HG02981 (cell line): ENCODE data around the gene C5orf24.

Experiments
- ATAC-seq: cut with Tn5 transposase; IDR thresholded peaks from one replicate; pipeline ENCODE4 v1.9.1; 2021; ENCODE audit warnings: mild to moderate bottlenecking, moderate library complexity; ENCODE audit not compliant: unreplicated experiment

The C5orf24 gene

DNA sequence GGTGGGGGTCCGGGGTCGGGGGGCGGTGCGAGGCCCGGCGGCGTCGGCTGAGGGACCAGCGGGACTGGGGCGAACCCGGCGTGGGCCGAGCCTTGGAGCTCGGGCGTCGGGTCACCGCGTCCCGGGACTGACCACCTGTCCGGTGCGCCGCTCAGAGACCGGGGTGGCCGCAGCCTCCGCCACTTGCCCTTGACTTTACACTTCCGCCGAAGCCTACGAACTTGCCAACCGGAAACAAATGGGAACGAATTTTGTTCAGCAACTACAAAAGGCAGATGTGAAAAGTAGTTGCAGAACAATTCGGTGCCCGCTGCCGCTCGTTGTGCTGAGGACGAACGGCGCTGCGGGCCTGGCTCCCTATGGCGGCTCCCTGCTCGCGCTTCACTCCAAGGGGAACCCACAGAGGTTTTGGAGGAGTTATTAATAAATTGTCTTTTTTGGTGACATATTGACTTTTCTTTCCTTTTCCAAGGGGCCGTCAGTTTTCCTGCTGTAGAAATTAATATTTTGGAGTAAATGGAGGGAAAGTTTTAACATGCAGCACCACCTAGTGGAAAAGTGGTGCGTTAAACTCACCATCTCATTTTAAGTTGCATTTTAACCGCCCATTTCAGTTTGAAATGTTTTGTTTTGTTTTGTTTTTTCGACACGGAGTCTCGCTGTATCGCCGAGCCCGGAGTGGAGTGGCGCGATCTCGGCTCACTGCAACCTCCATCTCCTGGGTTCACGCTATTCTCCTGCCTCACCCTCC lies 59.7 kb downstream of the C5orf24 start:
- peak; percentile 26 for ATAC-seq

DNA sequence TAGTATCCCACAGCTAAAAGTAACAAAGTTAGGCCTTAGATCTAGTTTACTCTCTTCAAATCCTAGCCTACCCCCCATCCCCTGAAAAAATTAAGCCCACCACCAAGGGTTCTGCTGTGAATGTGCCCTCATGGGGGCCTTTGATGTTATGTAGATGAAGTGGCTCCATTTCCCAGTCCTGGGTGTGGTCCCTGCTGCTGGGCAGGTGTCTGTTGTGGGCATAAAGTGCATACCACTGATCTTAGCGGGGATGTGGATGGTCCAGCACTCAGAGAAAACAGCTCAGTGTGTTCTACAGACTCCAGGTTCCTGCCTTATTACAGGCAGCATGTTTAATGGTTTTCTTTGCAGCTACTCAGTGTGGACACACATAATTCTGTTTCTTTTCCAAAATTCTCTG lies 61.0 kb downstream of the C5orf24 start:
- no peak for ATAC-seq
